Measurements from ENCODE around the gene ATP1B2.

The ATP1B2 gene

GRCh38 chr17:7685533-7686221, 35.0 kb downstream of the ATP1B2 start:
- peak; percentile 77 to 83 (median 81) for DNase-seq (ENCODE audit: low read depth in 3 of 3)

DNA sequence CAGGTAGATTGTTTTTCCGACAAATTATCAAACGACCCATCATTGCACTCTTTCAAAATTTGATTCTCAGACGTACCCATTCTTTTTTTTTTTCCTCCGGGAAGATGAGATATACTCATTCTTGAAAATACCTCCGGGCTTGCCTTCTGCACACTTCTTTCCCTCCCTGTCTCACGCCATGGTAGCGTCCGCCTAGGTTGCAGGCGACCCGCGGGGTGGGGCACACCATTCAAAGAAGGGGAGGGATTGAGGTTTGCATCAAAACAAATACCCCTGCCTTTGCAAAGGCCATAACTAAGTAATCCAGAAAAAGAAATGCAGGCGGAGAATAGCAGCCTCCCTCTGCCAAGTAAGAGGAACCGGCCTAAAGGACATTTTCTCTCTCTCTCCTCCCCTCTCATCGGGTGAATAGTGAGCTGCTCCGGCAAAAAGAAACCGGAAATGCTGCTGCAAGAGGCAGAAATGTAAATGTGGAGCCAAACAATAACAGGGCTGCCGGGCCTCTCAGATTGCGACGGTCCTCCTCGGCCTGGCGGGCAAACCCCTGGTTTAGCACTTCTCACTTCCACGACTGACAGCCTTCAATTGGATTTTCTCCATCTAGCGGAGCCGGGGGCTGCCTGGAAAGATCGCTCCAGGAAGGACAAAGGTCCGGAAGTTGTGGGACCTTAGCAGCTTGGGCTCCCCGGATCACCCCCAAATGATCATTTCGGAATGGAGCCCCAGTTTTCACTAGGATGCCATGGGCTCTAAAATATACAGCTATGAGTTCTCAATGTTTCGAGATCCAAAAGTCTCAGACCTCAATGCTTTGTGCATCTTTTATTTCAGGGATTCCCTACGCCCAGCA, 35.7 kb downstream of the ATP1B2 start:
- DNase-seq (ENCODE audit: low read depth in 3 of 3): peak; percentile 39 to 70 (median 66)

DNA sequence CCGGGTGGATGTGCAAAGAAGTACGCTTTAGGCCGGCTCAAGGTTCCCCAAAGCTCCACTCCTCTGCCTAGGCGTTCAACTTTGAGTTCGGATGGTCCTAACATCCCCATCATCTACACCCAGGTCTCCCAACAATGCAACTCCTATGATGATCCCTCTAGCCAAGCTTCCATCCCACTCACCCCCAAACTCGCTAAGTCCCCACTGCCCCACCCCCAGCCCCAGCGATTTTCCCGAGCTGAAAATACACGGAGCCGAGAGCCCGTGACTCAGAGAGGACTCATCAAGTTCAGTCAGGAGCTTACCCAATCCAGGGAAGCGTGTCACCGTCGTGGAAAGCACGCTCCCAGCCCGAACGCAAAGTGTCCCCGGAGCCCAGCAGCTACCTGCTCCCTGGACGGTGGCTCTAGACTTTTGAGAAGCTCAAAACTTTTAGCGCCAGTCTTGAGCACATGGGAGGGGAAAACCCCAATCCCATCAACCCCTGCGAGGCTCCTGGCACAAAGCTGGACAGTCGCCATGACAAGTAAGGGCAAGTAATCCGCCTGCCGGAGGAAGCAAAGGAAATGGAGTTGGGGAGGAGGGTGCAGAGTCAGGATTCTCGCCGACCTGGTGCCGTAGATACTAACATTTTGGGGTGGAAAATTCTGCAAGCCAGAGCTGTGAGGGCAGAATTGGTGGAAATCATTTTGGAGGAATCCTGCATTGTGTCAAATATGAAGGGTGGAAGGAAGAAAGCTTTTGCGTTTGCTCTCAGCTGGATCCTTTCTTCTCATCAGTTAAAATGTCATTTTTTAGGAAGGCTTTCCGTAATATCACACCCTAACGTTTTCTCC, 36.6 kb downstream of the ATP1B2 start, which contains the start of gene TP53:
TP53 (minus strand) TSS at position 419 of the 836 bp plus-strand sequence. CDS start 10,896 bp downstream, outside the sequence.
- DNase-seq (ENCODE audit: low read depth in 3 of 3): peak; percentile 68 to 84 (median 78)

DNA sequence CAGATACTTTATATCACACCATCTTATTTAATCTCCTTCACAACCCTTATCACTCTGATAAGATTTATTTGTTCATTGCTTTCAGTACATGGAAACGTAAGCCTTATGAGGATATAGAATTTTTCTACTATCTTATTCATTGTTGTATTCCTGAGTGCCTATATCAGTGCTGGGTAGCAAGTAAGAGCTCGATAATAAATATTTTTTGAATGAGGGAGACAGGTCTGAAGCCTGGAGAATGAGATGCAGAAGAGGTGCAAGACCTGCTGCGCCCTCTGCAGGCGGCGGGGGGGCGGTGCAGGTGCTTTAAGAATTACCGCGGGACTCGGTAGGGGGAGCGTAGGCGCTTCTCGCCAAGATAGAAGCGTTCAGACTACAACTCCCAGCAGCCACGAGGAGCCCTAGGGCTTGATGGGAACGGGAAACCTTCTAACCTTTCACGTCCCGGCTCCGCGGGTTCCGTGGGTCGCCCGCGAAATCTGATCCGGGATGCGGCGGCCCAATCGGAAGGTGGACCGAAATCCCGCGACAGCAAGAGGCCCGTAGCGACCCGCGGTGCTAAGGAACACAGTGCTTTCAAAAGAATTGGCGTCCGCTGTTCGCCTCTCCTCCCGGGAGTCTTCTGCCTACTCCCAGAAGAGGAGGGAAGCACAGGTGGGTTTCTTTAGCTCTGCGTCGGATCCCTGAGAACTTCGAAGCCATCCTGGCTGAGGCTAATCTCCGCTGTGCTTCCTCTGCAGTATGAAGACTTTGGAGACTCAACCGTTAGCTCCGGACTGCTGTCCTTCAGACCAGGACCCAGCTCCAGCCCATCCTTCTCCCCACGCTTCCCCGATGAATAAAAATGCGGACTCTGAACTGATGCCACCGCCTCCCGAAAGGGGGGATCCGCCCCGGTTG, 37.4 kb downstream of the ATP1B2 start, which contains the start of gene WRAP53:
WRAP53 (plus strand) TSS at position 570 of the 900 bp plus-strand sequence; CDS start at position 742, 172 bp downstream.
- peak; percentile 90 to 95 (median 93) for DNase-seq (ENCODE audit: low read depth in 3 of 3)

DNA sequence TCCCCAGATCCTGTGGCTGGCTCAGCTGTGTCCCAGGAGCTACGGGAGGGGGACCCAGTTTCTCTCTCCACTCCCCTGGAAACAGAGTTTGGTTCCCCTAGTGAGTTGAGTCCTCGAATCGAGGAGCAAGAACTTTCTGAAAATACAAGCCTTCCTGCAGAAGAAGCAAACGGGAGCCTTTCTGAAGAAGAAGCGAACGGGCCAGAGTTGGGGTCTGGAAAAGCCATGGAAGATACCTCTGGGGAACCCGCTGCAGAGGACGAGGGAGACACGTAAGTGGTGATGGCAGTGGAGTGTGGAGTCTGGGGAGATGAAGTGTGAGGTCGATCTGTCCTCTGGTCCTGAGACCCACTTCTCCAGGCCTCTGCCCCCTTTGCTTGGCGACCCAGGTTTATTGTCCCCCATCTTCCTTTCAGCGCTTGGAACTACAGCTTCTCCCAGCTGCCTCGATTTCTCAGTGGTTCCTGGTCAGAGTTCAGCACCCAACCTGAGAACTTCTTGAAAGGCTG, 38.1 kb downstream of the ATP1B2 start:
- no peak for DNase-seq (ENCODE audit: low read depth in 3 of 3)

DNA sequence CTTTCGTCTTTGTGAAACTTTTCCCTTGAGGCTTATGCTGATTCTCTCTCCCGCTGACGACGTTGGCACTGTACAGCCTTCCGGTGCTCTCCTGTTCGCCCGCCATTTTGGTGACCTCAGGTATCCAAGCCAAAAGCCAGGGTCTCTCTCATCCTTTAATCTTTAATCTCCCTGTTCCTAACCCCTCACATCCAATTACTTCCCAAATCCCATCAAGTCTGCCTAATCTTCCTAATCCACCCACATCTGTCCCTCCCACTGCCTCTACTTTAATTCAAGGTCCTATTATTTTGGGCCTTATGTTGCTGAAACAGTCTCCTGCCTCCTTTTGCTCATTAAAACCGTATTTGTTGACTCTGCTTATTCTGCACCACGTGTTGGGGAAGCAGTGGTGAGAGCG, 44.9 kb downstream of the ATP1B2 start:
- no peak for DNase-seq (ENCODE audit: low read depth in 3 of 3)

DNA sequence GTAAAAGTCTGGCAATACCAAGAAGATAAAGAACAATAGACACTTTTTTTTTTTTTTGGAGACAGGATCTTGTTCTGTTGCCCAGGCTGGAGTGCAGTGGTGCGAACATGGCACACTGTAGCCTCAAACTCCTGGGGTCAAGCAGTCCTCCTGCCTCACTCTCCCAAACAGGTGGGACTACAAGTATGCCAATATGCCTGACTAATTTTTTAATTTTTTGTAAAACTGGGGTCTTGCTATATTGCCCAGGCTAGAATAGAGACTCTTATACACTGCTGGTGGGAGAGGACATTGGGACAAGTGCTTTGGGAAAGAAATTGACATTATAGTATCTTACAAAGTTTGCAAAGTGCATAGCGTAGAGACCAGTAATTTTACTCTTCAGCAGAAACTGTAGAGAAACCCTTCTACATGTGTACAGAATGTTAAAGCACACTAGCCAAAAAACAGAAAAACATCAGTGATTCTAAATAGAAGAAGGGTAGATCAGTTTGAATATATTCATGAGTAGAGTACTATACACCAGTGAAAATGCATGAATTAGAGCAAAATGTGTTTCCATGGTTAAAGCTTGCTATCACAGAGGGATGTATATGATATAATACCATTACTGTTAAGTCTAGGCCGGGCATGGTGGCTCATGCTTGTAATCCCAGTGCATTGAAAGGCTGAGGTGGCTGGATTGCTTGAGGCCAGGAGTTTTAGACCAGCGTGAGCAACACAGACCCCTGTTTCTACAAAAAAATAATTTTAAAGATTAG, 47.3 kb downstream of the ATP1B2 start:
- no peak for DNase-seq (ENCODE audit: low read depth in 3 of 3)

GRCh38 chr17:7700510-7700909, 49.8 kb downstream of the ATP1B2 start:
- DNase-seq (ENCODE audit: low read depth in 3 of 3): no peak

DNA sequence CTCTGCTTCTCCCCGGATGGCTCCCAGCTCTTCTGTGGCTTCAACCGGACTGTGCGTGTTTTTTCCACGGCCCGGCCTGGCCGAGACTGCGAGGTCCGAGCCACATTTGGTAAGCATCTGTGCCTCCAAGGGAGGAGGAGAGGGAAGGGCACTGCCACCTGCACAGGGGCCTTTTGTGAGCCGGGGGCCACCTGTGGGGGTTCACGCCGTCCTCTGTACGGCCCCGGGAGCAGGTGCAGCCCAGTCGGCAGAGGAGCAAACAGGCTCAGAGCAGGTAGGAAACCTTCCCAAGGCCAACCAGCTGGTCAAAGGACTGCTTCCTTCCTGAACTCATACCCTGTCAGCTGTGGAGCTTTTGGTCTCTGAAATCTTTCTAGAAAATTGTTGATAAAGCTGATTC, 51.0 kb downstream of the ATP1B2 start:
- no peak for DNase-seq (ENCODE audit: low read depth in 3 of 3)

DNA sequence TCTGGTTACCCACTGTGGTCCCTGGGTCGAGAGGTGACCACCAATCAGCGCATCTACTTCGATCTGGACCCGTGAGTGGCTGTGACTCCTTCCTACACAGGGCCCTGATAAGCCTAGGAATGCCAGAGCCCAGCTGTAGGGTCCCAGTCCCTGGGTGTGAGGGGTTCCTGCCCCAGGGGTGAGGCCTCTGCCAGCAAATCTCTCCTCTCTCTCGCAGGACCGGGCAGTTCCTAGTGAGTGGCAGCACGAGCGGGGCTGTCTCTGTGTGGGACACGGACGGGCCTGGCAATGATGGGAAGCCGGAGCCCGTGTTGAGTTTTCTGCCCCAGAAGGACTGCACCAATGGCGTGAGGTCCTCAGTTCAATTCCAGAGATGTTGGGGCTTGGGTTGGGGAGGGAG, 52.0 kb downstream of the ATP1B2 start:
- no peak for DNase-seq (ENCODE audit: low read depth in 3 of 3)

GRCh38 chr17:7703584-7704479, 53.1 kb downstream of the ATP1B2 start:
- no peak for DNase-seq (ENCODE audit: low read depth in 3 of 3)

DNA sequence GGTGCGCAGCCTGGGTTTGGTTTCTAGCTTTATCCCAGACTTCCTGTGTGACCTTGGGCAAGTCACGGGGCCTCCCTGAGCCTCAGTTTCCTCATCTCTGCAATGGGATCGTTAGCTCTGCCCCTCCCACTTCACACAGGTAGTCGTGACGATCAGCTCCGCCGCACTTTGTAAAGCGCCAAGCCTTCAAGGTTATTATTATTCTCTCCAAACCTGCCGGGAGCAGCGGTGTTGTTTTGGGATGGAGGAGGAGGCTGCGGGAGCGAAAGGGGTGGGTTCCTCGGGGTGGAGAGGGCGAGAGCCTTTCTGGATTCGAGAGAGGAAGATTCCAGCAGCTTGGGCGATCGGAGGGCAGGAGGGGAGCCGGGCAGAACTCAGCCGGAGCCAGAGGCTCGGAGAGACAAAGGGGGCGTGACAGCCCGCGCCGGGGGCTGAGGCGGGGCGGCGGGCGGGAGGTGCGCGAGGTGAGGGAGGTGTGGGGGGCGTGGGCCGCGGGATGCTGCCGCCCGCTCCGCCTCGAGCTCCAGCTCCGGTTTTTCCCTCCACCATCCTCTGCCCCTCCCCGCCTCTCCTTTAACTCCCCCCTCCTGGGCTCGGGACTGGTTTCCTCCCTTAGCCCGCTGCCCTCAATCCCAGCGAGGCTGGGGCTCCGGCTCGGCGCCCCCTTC, 54.0 kb downstream of the ATP1B2 start, which contains the start of gene EFNB3:
EFNB3 (plus strand) TSS at position 602 of the 668 bp plus-strand sequence. CDS start 397 bp downstream, outside the sequence.
- no peak for DNase-seq (ENCODE audit: low read depth in 3 of 3)

DNA sequence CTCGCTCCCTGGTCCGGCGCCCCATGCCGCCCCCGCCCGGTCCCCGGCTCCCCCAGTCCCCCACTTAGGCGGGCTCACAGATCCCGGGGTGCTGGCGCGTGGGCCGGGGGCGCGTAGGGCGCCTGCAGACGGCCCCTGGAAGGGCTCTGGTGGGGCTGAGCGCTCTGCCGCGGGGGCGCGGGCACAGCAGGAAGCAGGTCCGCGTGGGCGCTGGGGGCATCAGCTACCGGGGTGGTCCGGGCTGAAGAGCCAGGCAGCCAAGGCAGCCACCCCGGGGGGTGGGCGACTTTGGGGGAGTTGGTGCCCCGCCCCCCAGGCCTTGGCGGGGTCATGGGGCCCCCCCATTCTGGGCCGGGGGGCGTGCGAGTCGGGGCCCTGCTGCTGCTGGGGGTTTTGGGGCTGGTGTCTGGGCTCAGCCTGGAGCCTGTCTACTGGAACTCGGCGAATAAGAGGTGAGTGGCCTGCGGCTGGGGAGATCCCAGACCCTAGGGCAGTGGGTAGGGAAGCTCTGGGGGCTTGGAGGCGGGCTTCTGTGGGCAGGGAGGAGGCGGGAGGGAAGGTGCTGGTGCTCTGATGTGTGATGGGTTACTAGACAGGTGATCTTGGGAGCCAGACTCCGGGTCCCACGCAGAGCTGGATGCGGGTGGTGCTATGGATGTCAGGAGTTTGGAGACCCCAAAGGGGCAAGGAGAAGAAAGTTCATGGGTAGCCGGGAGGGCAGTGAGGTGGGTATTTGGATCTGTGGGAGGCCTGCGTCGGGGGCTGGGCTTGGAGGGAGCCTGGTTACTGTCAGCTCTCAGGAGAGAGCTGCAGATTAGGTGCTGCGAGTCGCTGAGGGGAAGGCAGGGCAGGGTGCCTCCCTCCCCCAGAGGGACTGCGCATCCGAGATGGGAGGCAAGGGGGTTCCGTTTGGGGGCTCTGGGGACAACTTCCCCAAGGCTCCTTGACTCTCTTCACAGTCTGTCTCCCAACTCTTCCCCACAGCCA, 54.8 kb downstream of the ATP1B2 start:
- DNase-seq (ENCODE audit: low read depth in 3 of 3): no peak

GRCh38 chr17:7706631-7707354, 56.1 kb downstream of the ATP1B2 start:
- no peak for DNase-seq (ENCODE audit: low read depth in 3 of 3)

All from stimulated activated CD4-positive, alpha-beta T cell treated with anti-CD3 and anti-CD28 coated beads, TNF-alpha, amount 100 ng/mL, for 48 hours (primary cell).